Immature natural killer cell (primary cell): Measurements from ENCODE around the gene SKI. TPM values are rescaled to one million over a fixed set of nuclear protein-coding genes. Genes with fewer than 3 reads are reported as not detected.
A peak's percentile ranks its signal among the peaks of the same experiment; 100 is the strongest.

Source experiments
- DNase-seq, 3 donors: peaks; one replicate each; pipeline ENCODE4 v3.0.0; 2022; ENCODE audit warnings: mixed read lengths in 1 of 3
- H3K27ac Mint-ChIP-seq, 6 donors: one replicate each; pipeline ENCODE4 v1.8.0; 2020; ENCODE audit warnings: mixed read lengths in 6 of 6, mild to moderate bottlenecking in 5 of 6, inconsistent platforms in 4 of 6, moderate library complexity in 3 of 6
- H3K27me3 Mint-ChIP-seq, 3 donors: one replicate each; pipeline ENCODE4 v1.8.0; 2020 to 2021; ENCODE audit warnings: low read depth in 3 of 3, mild to moderate bottlenecking in 3 of 3, mixed read lengths in 3 of 3, moderate library complexity in 3 of 3, inconsistent platforms in 1 of 3
- H3K36me3 Mint-ChIP-seq, 3 donors: one replicate each; pipeline ENCODE4 v1.8.0; 2020; ENCODE audit warnings: mixed read lengths in 3 of 3, inconsistent platforms in 2 of 3, mild to moderate bottlenecking in 2 of 3
- H3K4me1 Mint-ChIP-seq, 2 donors: one replicate each; pipeline ENCODE4 v1.8.0; 2020; ENCODE audit warnings: inconsistent platforms in 2 of 2, mild to moderate bottlenecking in 2 of 2, mixed read lengths in 2 of 2, moderate library complexity in 1 of 2
- H3K4me3 Mint-ChIP-seq, 5 donors: one replicate each; pipeline ENCODE4 v1.8.0; 2020; ENCODE audit warnings: mild to moderate bottlenecking in 5 of 5, mixed read lengths in 5 of 5, inconsistent platforms in 3 of 5, moderate library complexity in 3 of 5
- H3K9me3 Mint-ChIP-seq, 6 donors: one replicate each; pipeline ENCODE4 v1.8.0; 2020; ENCODE audit warnings: mild to moderate bottlenecking in 6 of 6, mixed read lengths in 6 of 6, inconsistent platforms in 4 of 6, moderate library complexity in 3 of 6
- polyA plus RNA-seq, 3 donors: library from polyadenylated mRNA; unstranded; fragments of 300-500 nt; fragmentation: Illumina TruSeq; gene quantifications; one replicate each; pipeline ENCODE4 v1.2.3, GENCODE V29; 2021

Gene SKI
- polyA plus RNA-seq, 3 donors from 2014 or later = 0.87 to 1.0 TPM; not detected in 1

GRCh38 chr1:2266301-2266975, 38.3 kb downstream of the SKI start:
- Mint-ChIP-seq H3K9me3 (no peaks in the 10 kb centered on the region), H3K27ac (peak overlapping the region in 3 of 6 donors; percentile 18 to 49 (median 37)), H3K36me3 (no peaks in the 10 kb centered on the region), H3K27me3 (peaks cover 2 to 45% (median 2%) of the 10 kb centered on the region in 3 donors), H3K4me3 (no peak overlapping the region), H3K4me1 (peaks cover 24 to 27% of the 10 kb centered on the region in 2 donors)
- no peak for DNase-seq

GRCh38 chr1:2267051-2267830, 39.1 kb downstream of the SKI start:
- H3K9me3 Mint-ChIP-seq = no peaks in the 10 kb centered on the region
- H3K4me1 Mint-ChIP-seq = peaks cover 21 to 25% of the 10 kb centered on the region in 2 donors
- DNase-seq = no peak
- no peaks in the 10 kb centered on the region for H3K36me3 Mint-ChIP-seq
- no peak overlapping the region for H3K4me3 Mint-ChIP-seq
- peaks cover 2 to 43% (median 2%) of the 10 kb centered on the region in 3 donors for H3K27me3 Mint-ChIP-seq
- H3K27ac Mint-ChIP-seq = peak overlapping the region; percentile 23 to 52 (median 44)

GRCh38 chr1:2267862-2268261, 39.7 kb downstream of the SKI start:
- Mint-ChIP-seq H3K27me3 (peaks cover 2 to 40% (median 2%) of the 10 kb centered on the region in 3 donors), H3K4me1 (peaks cover 21 to 25% of the 10 kb centered on the region in 2 donors), H3K9me3 (no peaks in the 10 kb centered on the region), H3K36me3 (no peaks in the 10 kb centered on the region), H3K4me3 (no peak overlapping the region), H3K27ac (no peak overlapping the region)
- no peak for DNase-seq

GRCh38 chr1:2268285-2269056, 40.4 kb downstream of the SKI start:
- Mint-ChIP-seq H3K36me3 (no peaks in the 10 kb centered on the region), H3K4me3 (no peak overlapping the region), H3K9me3 (no peaks in the 10 kb centered on the region), H3K27me3 (peaks cover 2 to 42% (median 2%) of the 10 kb centered on the region in 3 donors), H3K27ac (peak overlapping the region in 4 of 6 donors; percentile 51 to 73 (median 66)), H3K4me1 (peaks cover 21 to 25% of the 10 kb centered on the region in 2 donors)
- DNase-seq = no peak

- H3K4me3 Mint-ChIP-seq = no peak overlapping the region
- no peak for DNase-seq
Measured at GRCh38 chr1:2269193-2269921, 41.2 kb downstream of the SKI start.

GRCh38 chr1:2269922-2270259, 41.8 kb downstream of the SKI start:
- Mint-ChIP-seq H3K27me3 (peaks cover 2 to 45% (median 2%) of the 10 kb centered on the region in 3 donors), H3K4me3 (no peak overlapping the region), H3K9me3 (no peaks in the 10 kb centered on the region), H3K4me1 (peaks cover 21 to 25% of the 10 kb centered on the region in 2 donors), H3K36me3 (no peaks in the 10 kb centered on the region), H3K27ac (peak overlapping the region in 2 of 6 donors; percentile 24 to 51)
- no peak for DNase-seq

More at GRCh38 chr1:2269193-2269921, 41.2 kb downstream of the SKI start:
- no peaks in the 10 kb centered on the region for H3K9me3 Mint-ChIP-seq
- H3K27ac Mint-ChIP-seq = peak overlapping the region in 5 of 6 donors; percentile 51 to 79 (median 73)
- H3K27me3 Mint-ChIP-seq = peaks cover 2 to 45% (median 2%) of the 10 kb centered on the region in 3 donors
- H3K4me1 Mint-ChIP-seq = peaks cover 21 to 25% of the 10 kb centered on the region in 2 donors
- no peaks in the 10 kb centered on the region for H3K36me3 Mint-ChIP-seq

GRCh38 chr1:2270260-2271100, 42.4 kb downstream of the SKI start:
- no peak for DNase-seq
- Mint-ChIP-seq H3K4me3 (no peak overlapping the region), H3K9me3 (no peaks in the 10 kb centered on the region), H3K27ac (peak overlapping the region in 1 of 6 donors; percentile 51), H3K27me3 (peaks cover 0 to 50% (median 2%) of the 10 kb centered on the region in 3 donors), H3K4me1 (peaks cover 15 to 20% of the 10 kb centered on the region in 2 donors), H3K36me3 (no peaks in the 10 kb centered on the region)

GRCh38 chr1:2271211-2271721, 43.1 kb downstream of the SKI start:
- Mint-ChIP-seq H3K4me1 (peaks cover 17 to 19% of the 10 kb centered on the region in 2 donors), H3K27me3 (peaks cover 0 to 53% (median 2%) of the 10 kb centered on the region in 3 donors), H3K27ac (no peak overlapping the region), H3K4me3 (no peak overlapping the region), H3K36me3 (no peaks in the 10 kb centered on the region), H3K9me3 (no peaks in the 10 kb centered on the region)
- no peak for DNase-seq

GRCh38 chr1:2271841-2272655, 43.9 kb downstream of the SKI start:
- H3K36me3 Mint-ChIP-seq = no peaks in the 10 kb centered on the region
- peaks cover 0 to 57% (median under 1%) of the 10 kb centered on the region in 3 donors for H3K27me3 Mint-ChIP-seq
- DNase-seq = no peak
- H3K27ac Mint-ChIP-seq = peak overlapping the region in 1 of 6 donors; percentile 70
- H3K9me3 Mint-ChIP-seq = no peaks in the 10 kb centered on the region
- H3K4me3 Mint-ChIP-seq = no peak overlapping the region
- peaks cover 17 to 21% of the 10 kb centered on the region in 2 donors for H3K4me1 Mint-ChIP-seq

GRCh38 chr1:2272686-2273400, 44.7 kb downstream of the SKI start:
- peaks cover 21 to 27% of the 10 kb centered on the region in 2 donors for H3K4me1 Mint-ChIP-seq
- H3K4me3 Mint-ChIP-seq = no peak overlapping the region
- H3K9me3 Mint-ChIP-seq = no peaks in the 10 kb centered on the region
- DNase-seq = no peak
- H3K27me3 Mint-ChIP-seq = peaks cover 0 to 58% (median 0%) of the 10 kb centered on the region in 3 donors
- no peaks in the 10 kb centered on the region for H3K36me3 Mint-ChIP-seq
- H3K27ac Mint-ChIP-seq = no peak overlapping the region

- Mint-ChIP-seq H3K27ac (peak overlapping the region in 1 of 6 donors; percentile 20), H3K9me3 (no peaks in the 10 kb centered on the region), H3K4me1 (peaks cover 21 to 29% of the 10 kb centered on the region in 2 donors), H3K27me3 (peaks cover 0 to 54% (median 0%) of the 10 kb centered on the region in 3 donors), H3K36me3 (no peaks in the 10 kb centered on the region), H3K4me3 (no peak overlapping the region)
- no peak for DNase-seq
Measured at GRCh38 chr1:2273401-2274090, 45.4 kb downstream of the SKI start.
